Adrenal gland (tissue), 19 donors: ENCODE data around the gene OAS3. TPM values are rescaled to one million over a fixed set of nuclear protein-coding genes. Genes with fewer than 3 reads are reported as not detected.

ENCODE experiments used
- DNase-seq, 7 donors: peaks; one replicate each; pipeline ENCODE4 v3.0.0-alpha.2; 2019 to 2020
- H3K27ac ChIP-seq, 5 donors: fragments of 200-600 bp; sonication (generic) in 4 of 5; 1 replicate in 3 of 5; 2 replicates in 2 of 5; pipeline versions ENCODE4 v1.5.1 to v1.8.0; 2016 to 2020; ENCODE audit warnings: mild to moderate bottlenecking in 1 of 5
- H3K27me3 ChIP-seq: fragments of 200-600 bp; 2 replicates; pipeline ENCODE4 v1.8.0; 2021
- H3K36me3 ChIP-seq, 2 donors: fragments of 200-600 bp; replicated peaks in 1 of 2; 1 replicate in 1 of 2; 2 replicates in 1 of 2; pipeline versions ENCODE4 v1.5.1 to v1.8.0; 2018 to 2022
- H3K4me1 ChIP-seq, 2 donors: fragments of 200-600 bp; replicated peaks in 1 of 2; 1 replicate in 1 of 2; 2 replicates in 1 of 2; pipeline versions ENCODE4 v1.5.1 to v1.8.0; 2018 to 2021
- H3K4me3 ChIP-seq, 4 donors: fragments of 200-600 bp; sonication (generic) in 3 of 4; one replicate each; pipeline ENCODE4 v1.5.1; 2016 to 2018
- H3K9me3 ChIP-seq, 3 donors: fragments of 200-600 bp; sonication (generic) in 1 of 3; replicated peaks in 1 of 3; 1 replicate in 2 of 3; 2 replicates in 1 of 3; pipeline versions ENCODE4 v1.5.1 to v1.8.0; 2016 to 2021
- CTCF ChIP-seq, 6 experiments: fragments of 450-650 bp in 4 of 6; fragments of 200-600 bp in 2 of 6; sonication (generic) in 1 of 6; IDR thresholded peaks; 1 replicate in 5 of 6; 2 replicates in 1 of 6; pipeline versions ENCODE4 v1.5.1 to v1.8.0; 2016 to 2021; ENCODE audit warnings: antibody characterized with exemption in 6 of 6, mild to moderate bottlenecking in 2 of 6, moderate library complexity in 1 of 6
- POLR2A ChIP-seq, 2 donors: fragments of 450-650 bp; IDR thresholded peaks; one replicate each; pipeline ENCODE4 v1.6.1; 2017; ENCODE audit warnings: antibody characterized with exemption in 2 of 2, mild to moderate bottlenecking in 2 of 2, moderate library complexity in 1 of 2
- WGBS, 4 donors: extraction: QIAGEN DNeasy Blood & Tissue Kit in 2 of 4; methylation state at CpG; one replicate each; pipeline versions ENCODE4 v1.1.5 to v1.1.7; 2013 to 2017; 5-methylcytosine and 5-hydroxymethylcytosine counted together
- intact Hi-C, 2 donors: fragments of 100-400 bp; cut with DNase I; formaldehyde crosslinking; loops; one replicate each; pipeline versions ENCODE4 v1.14.1 to v1.15.0; 2022 to 2023
- long read RNA-seq, 10 donors: library from polyadenylated mRNA in 3 of 10; unstranded in 2 of 10; stranded (forward) in 1 of 10; transcript quantifications; one replicate each; pipeline ENCODE4 v2.0.0 and lab custom pipeline, GENCODE V29; 2021 to 2026
- polyA plus RNA-seq, 3 donors: library from polyadenylated mRNA; stranded (reverse); fragments of 200-250 nt in 2 of 3; fragments of 350-450 nt in 1 of 3; fragmentation: Illumina TruSeq in 1 of 3; extraction: RNeasy Lipid Tissue Mini Kit (QIAGEN cat#74804) in 1 of 3; gene quantifications; one replicate each; pipeline ENCODE4 v1.2.3, GENCODE V29; 2013 to 2014
- total RNA-seq, 9 donors: library from RNA; depleted of rRNA in 4 of 9; stranded (reverse); fragments of >200 nt in 4 of 9; fragments of 120-200 nt in 1 of 9; fragmentation: NEBNext Ultra II Directional in 1 of 9; extraction: Animal tissue kit (Norgen Biotek cat#: 25700) in 1 of 9; gene quantifications; one replicate each; pipeline versions ENCODE4 v1.1.0 to v1.2.4, GENCODE V29; 2013 to 2023
- donor health status: healthy with polysubstance abuse.
- donor health status: Bipolar disorder and iron deficiency.
- donor health status: DM: yes; HTN: yes; CAD: no.
- donor health status: DM: no; HTN: no; CAD: no.
- donor health status: DM: no; HTN: no; CAD: no.
- donor health status: DM: yes; HTN: yes; CAD: no.

OAS3 gene
- 10 to 100 TPM in 6 of 9 donors, 1 to 10 TPM in 3; 5.5 to 19.4 (median 11.5) TPM for total RNA-seq
- 1 to 10 TPM; 2.7 to 9.3 (median 6.8) TPM for polyA plus RNA-seq
- long read RNA-seq, donor 1 = 0 reads
- long read RNA-seq, donor 2, partial matches to known transcripts = 0 of 1 reads
- long read RNA-seq, donor 2, other reads (novel, unspliced or antisense) = 0 of 1 reads
- long read RNA-seq, donor 3 = 0 reads
- long read RNA-seq, donor 4 = 0 reads
- long read RNA-seq, donor 5, full-length matches to known transcripts = 5 of 11 reads
- long read RNA-seq, donor 5, partial matches to known transcripts = 6 of 11 reads
- long read RNA-seq, donor 5, other reads (novel, unspliced or antisense) = 0 of 11 reads
- long read RNA-seq, donor 6, partial matches to known transcripts = 1 of 2 reads
- long read RNA-seq, donor 6, other reads (novel, unspliced or antisense) = 0 of 2 reads
- long read RNA-seq, donor 7, partial matches to known transcripts = 0 of 2 reads
- long read RNA-seq, donor 7, other reads (novel, unspliced or antisense) = 0 of 2 reads
- long read RNA-seq, donor 8, full-length matches to known transcripts = 1 of 1 reads
- long read RNA-seq, donor 8, partial matches to known transcripts = 0 of 1 reads
- long read RNA-seq, donor 8, other reads (novel, unspliced or antisense) = 0 of 1 reads
- long read RNA-seq, donor 9 = 0 reads
- long read RNA-seq, donor 10 = 0 reads

- intact Hi-C loops = no loop called here
- Histone ChIP-seq H3K4me3 (peak within 1 kb of the TSS; percentile 22 to 94 (median 59)), H3K27ac (peak within 1 kb of the TSS in 4 of 5 donors; percentile 51 to 87 (median 66)), H3K27me3 (no peaks in the 10 kb centered on the region), H3K36me3 (no peaks in the 10 kb centered on the region), H3K9me3 (no peaks in the 10 kb centered on the region), H3K4me1 (peaks cover 0 to 8% of the 10 kb centered on the region in 2 donors)
- peak; percentile 80 to 93 (median 90) for DNase-seq
- TF ChIP-seq CTCF (IDR thresholded peaks at IDR 0.05) = no peak
- no peak for TF ChIP-seq POLR2A (IDR thresholded peaks at IDR 0.05)
- 6 to 11% (median 8%) methylated on average over 32 to 50 of the region's 50 CpGs for WGBS, 4 donors
These were observed at the start of gene OAS3 for GRCh38 chr12:112937741-112938719. Gene OAS3 (plus strand): TSS chr12:112938474. CDS start chr12:112938531, 57 bp downstream.

GRCh38 chr12:112891093-112892024 lies 46.9 kb upstream of the OAS3 start:
- Histone ChIP-seq H3K27ac (peak overlapping the region in 1 of 5 donors; percentile 42), H3K4me3 (no peak overlapping the region), H3K36me3 (no peaks in the 10 kb centered on the region), H3K4me1 (peaks cover 0 to 12% of the 10 kb centered on the region in 2 donors), H3K27me3 (no peaks in the 10 kb centered on the region), H3K9me3 (no peaks in the 10 kb centered on the region)
- 49 to 77% (median 55%) methylated on average over 5 to 6 of the region's 6 CpGs for WGBS, 4 donors
- DNase-seq = peak; percentile 59 to 86 (median 81)
- intact Hi-C loops = no loop called here
- no peak for TF ChIP-seq POLR2A (IDR thresholded peaks at IDR 0.05)
- TF ChIP-seq CTCF (IDR thresholded peaks at IDR 0.05) = peak in 2 of 6 experiments; percentile 16 to 27

- intact Hi-C loops = no loop called here
- H3K27me3 ChIP-seq = no peaks in the 10 kb centered on the region
- H3K9me3 ChIP-seq = no peaks in the 10 kb centered on the region
- H3K27ac ChIP-seq = no peak overlapping the region
- no peaks in the 10 kb centered on the region for H3K36me3 ChIP-seq
- H3K4me1 ChIP-seq = peaks cover 0 to 12% of the 10 kb centered on the region in 2 donors
- 20 to 28% (median 27%) methylated on average over 2 of the region's 2 CpGs for WGBS, 4 donors
- no peak for DNase-seq
- no peak overlapping the region for H3K4me3 ChIP-seq
- TF ChIP-seq POLR2A (IDR thresholded peaks at IDR 0.05) (no peak), CTCF (IDR thresholded peaks at IDR 0.05) (no peak)
These were observed 45.4 kb upstream of the OAS3 start for GRCh38 chr12:112892856-112893255.
